ENCODE data around the gene UBXN7.

GRCh38 chr3:196348698-196349097 lies 83.5 kb downstream of the UBXN7 start:
- TF ChIP-seq ZBTB49 (tag by site-specific recombination; IDR thresholded peaks at IDR 0.05; ENCODE audit: low read depth), result no peak
- no peak for TF ChIP-seq CTCF (tag by site-specific recombination; IDR thresholded peaks at IDR 0.05)
- no peak for TF ChIP-seq ZNF18 (tag by site-specific recombination; IDR thresholded peaks at IDR 0.05)
- no peak for TF ChIP-seq ZNF184 (tag by site-specific recombination; IDR thresholded peaks at IDR 0.05)
- TF ChIP-seq ZNF280C (tag by site-specific recombination; IDR thresholded peaks at IDR 0.05), result no peak
- TF ChIP-seq, protein P1, sequence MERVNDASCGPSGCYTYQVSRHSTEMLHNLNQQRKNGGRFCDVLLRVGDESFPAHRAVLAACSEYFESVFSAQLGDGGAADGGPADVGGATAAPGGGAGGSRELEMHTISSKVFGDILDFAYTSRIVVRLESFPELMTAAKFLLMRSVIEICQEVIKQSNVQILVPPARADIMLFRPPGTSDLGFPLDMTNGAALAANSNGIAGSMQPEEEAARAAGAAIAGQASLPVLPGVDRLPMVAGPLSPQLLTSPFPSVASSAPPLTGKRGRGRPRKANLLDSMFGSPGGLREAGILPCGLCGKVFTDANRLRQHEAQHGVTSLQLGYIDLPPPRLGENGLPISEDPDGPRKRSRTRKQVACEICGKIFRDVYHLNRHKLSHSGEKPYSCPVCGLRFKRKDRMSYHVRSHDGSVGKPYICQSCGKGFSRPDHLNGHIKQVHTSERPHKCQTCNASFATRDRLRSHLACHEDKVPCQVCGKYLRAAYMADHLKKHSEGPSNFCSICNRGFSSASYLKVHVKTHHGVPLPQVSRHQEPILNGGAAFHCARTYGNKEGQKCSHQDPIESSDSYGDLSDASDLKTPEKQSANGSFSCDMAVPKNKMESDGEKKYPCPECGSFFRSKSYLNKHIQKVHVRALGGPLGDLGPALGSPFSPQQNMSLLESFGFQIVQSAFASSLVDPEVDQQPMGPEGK (tag by site-specific recombination; IDR thresholded peaks at IDR 0.05), result no peak
- TF ChIP-seq GLI2 (tag by site-specific recombination; IDR thresholded peaks at IDR 0.05; ENCODE audit: borderline replicate concordance, low read depth), result no peak
- TF ChIP-seq REST (tag by site-specific recombination; IDR thresholded peaks at IDR 0.05), result no peak
- no peak for TF ChIP-seq ZNF292 (tag by site-specific recombination; IDR thresholded peaks at IDR 0.05; ENCODE audit: borderline replicate concordance, low read depth)
- no peak for TF ChIP-seq ZFP3 (tag by site-specific recombination; IDR thresholded peaks at IDR 0.05; ENCODE audit: low read depth)
- TF ChIP-seq KLF1 (tag by site-specific recombination; IDR thresholded peaks at IDR 0.05), result no peak

Data from HEK293 (cell line).